Body of pancreas (tissue), 4 donors: ENCODE measurements around the gene ADGRL3. TPM values are rescaled to one million over a fixed set of nuclear protein-coding genes. Genes with fewer than 3 reads are reported as not detected.

ENCODE experiments used
- ATAC-seq: fragments of 150-250 bp; one replicate; pipeline ENCODE4 v1.9.1; 2016
- DNase-seq, 4 donors: peaks; one replicate each; pipeline ENCODE4 v3.0.0-alpha.2; 2019
- H3K27ac ChIP-seq, 4 donors: fragments of 200-600 bp; sonication (generic); 1 replicate in 3 of 4; 2 replicates in 1 of 4; pipeline versions ENCODE4 v1.5.1 to v1.6.1; 2016 to 2019; ENCODE audit warnings: mild to moderate bottlenecking in 1 of 4, mixed read lengths in 1 of 4, moderate library complexity in 1 of 4
- H3K27me3 ChIP-seq, 2 donors: fragments of 200-600 bp; sonication (generic); one replicate each; pipeline ENCODE4 v1.6.0; 2016; ENCODE audit warnings: mild to moderate bottlenecking in 1 of 2
- H3K36me3 ChIP-seq, 2 donors: fragments of 200-600 bp; sonication (generic); replicated peaks in 1 of 2; 2 replicates each; pipeline ENCODE4 v1.5.1; 2016; ENCODE audit warnings: low read depth in 2 of 2; ENCODE audit not compliant: insufficient read depth in 1 of 2
- H3K4me1 ChIP-seq: fragments of 200-600 bp; sonication (generic); one replicate; pipeline ENCODE4 v1.6.0; 2016
- H3K4me3 ChIP-seq, 2 donors: fragments of 200-600 bp; sonication (generic); 1 replicate in 1 of 2; 2 replicates in 1 of 2; pipeline ENCODE4 v1.5.1; 2016 to 2019
- H3K9me3 ChIP-seq, 3 donors: fragments of 200-600 bp; sonication (generic); 1 replicate in 2 of 3; 2 replicates in 1 of 3; pipeline ENCODE4 v1.5.1; 2016
- POLR2A ChIP-seq, 3 donors: fragments of 450-650 bp; IDR thresholded peaks; one replicate each; pipeline ENCODE4 v1.6.1; 2016; ENCODE audit warnings: antibody characterized with exemption in 3 of 3, mild to moderate bottlenecking in 2 of 3
- WGBS, 2 donors: methylation state at CpG; one replicate each; pipeline ENCODE4 v1.1.5; 2017; 5-methylcytosine and 5-hydroxymethylcytosine counted together
- intact Hi-C: fragments of 100-400 bp; cut with DNase I; formaldehyde crosslinking; loops from one replicate; pipeline ENCODE4 v1.15.1; 2023
- total RNA-seq, 2 donors: library from RNA; depleted of rRNA; stranded (reverse); fragments of >200 nt; gene quantifications; one replicate each; pipeline ENCODE4 v1.1.0, GENCODE V29; 2016
- TF ChIP-seq, protein P1 (sequence below), 7 experiments: fragments of 450-650 bp in 4 of 7; fragments of 200-600 bp in 3 of 7; sonication (generic) in 3 of 7; IDR thresholded peaks; one replicate each; pipeline ENCODE4 v1.5.1; 2016 to 2019; ENCODE audit warnings: antibody characterized with exemption in 7 of 7

Gene ADGRL3
- total RNA-seq, 2 donors from 2014 or later: 0.33 to 1.0 TPM

DNA sequence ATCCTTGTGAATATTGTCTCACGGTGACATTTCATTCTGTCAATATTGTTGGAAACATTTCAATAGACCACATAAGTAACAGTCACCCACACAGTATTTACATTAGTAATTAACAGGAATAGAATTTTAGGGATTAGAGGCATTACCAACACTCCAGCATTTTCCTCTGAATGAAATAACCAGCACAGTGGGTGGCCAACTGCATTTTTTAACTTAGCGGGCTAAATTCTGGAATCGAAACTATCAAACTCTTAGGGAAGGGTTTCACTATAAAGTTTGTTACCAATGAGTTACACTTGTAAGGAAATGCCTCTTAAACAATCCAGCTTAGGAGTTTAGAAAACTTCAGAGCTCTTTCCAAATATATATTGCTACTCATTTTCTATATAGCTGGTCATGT lies 403.0 kb downstream of the ADGRL3 start:
- no peak for TF ChIP-seq POLR2A (IDR thresholded peaks at IDR 0.05)
- TF ChIP-seq, protein P1, sequence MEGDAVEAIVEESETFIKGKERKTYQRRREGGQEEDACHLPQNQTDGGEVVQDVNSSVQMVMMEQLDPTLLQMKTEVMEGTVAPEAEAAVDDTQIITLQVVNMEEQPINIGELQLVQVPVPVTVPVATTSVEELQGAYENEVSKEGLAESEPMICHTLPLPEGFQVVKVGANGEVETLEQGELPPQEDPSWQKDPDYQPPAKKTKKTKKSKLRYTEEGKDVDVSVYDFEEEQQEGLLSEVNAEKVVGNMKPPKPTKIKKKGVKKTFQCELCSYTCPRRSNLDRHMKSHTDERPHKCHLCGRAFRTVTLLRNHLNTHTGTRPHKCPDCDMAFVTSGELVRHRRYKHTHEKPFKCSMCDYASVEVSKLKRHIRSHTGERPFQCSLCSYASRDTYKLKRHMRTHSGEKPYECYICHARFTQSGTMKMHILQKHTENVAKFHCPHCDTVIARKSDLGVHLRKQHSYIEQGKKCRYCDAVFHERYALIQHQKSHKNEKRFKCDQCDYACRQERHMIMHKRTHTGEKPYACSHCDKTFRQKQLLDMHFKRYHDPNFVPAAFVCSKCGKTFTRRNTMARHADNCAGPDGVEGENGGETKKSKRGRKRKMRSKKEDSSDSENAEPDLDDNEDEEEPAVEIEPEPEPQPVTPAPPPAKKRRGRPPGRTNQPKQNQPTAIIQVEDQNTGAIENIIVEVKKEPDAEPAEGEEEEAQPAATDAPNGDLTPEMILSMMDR (IDR thresholded peaks at IDR 0.05): no peak
- intact Hi-C loops: no loop called here
- Histone ChIP-seq H3K36me3 (no peaks in the 10 kb centered on the region), H3K4me1 (no peaks in the 10 kb centered on the region), H3K9me3 (no peaks in the 10 kb centered on the region), H3K27ac (no peak overlapping the region), H3K4me3 (no peak overlapping the region), H3K27me3 (no peaks in the 10 kb centered on the region)
- 61 to 77% methylated on average over 3 of the region's 3 CpGs for WGBS, 2 donors
- ATAC-seq (no peak), DNase-seq (no peak)

DNA sequence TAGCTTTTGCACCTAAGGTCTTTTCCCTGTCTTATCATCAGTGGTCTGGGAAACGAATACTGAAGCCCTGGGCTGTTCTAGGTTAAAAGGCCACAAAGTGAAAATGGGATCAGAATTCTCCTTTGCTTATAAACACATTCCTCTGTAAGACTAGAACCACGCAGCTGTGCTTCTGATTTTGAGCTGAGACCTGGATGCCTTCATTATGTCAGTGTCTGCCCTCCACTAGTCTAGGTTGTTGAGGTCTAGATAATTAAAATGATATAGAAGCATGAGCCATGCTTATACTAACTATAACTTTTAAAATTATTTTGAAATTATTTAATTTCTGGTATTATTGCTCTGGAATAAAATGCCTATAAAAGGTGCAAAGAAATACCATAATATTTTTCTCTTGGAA lies 403.9 kb downstream of the ADGRL3 start:
- H3K9me3 ChIP-seq: no peaks in the 10 kb centered on the region
- intact Hi-C loops: no loop called here
- no peak overlapping the region for H3K27ac ChIP-seq
- ATAC-seq: no peak
- TF ChIP-seq POLR2A (IDR thresholded peaks at IDR 0.05): no peak
- TF ChIP-seq, protein P1 (IDR thresholded peaks at IDR 0.05): no peak
- no peaks in the 10 kb centered on the region for H3K27me3 ChIP-seq
- no peak overlapping the region for H3K4me3 ChIP-seq
- WGBS, 2 donors: 37 to 43% methylated on average over 2 of the region's 2 CpGs
- no peaks in the 10 kb centered on the region for H3K36me3 ChIP-seq
- no peak for DNase-seq
- H3K4me1 ChIP-seq: no peaks in the 10 kb centered on the region

DNA sequence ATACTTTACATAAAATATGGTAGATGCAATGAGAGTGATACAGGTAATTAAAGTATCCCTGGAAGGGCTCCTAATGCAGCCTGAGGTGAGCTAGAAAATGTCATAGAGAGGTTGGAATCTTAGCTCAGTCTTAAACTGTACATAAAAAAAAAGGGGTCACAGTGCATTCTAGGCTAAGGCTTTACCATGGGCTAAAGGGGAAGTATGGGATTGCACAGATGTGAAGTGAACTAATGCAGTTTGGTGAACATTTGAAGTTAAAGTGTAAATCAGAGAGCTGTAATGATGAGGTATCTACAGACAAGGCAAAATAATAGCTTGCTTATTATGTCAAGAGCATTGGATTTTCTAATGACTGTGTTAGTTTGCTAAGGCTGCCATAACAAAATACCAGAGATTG lies 405.9 kb downstream of the ADGRL3 start:
- no peak overlapping the region for H3K27ac ChIP-seq
- H3K4me3 ChIP-seq: no peak overlapping the region
- no peaks in the 10 kb centered on the region for H3K36me3 ChIP-seq
- H3K27me3 ChIP-seq: no peaks in the 10 kb centered on the region
- no peak for ATAC-seq
- DNase-seq: no peak
- no peaks in the 10 kb centered on the region for H3K9me3 ChIP-seq
- no peaks in the 10 kb centered on the region for H3K4me1 ChIP-seq
- TF ChIP-seq POLR2A (IDR thresholded peaks at IDR 0.05): no peak
- intact Hi-C loops: no loop called here

DNA sequence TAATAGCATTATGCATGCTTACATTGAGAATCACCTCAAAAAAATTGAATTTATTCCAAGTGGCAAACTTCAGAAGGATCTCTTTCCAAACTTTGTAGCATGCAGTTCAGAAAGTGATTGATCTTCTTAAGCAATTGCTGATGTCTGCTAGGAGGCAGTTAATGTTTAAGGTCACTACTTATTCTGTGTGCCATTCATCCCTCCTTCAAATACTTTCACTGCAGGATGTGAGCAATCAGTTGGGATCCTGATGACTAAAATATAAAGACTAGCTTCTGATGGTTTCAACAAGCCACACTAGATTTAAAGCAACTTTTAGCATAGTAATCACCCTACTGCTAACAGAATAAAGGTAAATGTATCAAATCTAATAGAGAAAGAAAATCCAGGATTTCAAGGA lies 414.1 kb downstream of the ADGRL3 start:
- intact Hi-C loops: no loop called here

DNA sequence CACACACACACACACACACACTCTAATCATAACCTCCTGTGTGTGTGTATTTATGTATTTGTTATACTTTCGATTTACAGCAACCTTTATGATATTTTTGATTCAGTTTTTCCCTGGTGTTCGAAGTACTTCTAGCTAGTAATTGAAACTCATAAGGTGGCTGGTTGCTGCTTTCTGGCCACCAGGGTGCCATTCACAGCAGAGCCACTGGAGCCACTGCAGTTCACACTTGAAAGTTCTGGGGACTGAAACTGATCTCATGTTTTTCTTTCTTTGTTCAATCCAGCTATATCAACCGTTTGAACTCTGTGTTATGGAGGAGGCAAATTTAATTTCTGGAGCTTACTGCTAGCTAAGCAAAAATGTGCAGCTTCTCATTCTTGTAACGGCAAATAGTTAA lies 419.4 kb downstream of the ADGRL3 start:
- Histone ChIP-seq H3K27me3 (no peaks in the 10 kb centered on the region), H3K27ac (no peak overlapping the region), H3K9me3 (no peaks in the 10 kb centered on the region), H3K36me3 (no peaks in the 10 kb centered on the region), H3K4me1 (no peaks in the 10 kb centered on the region), H3K4me3 (no peak overlapping the region)
- no peak for ATAC-seq
- no peak for DNase-seq
- no peak for TF ChIP-seq POLR2A (IDR thresholded peaks at IDR 0.05)
- TF ChIP-seq, protein P1 (IDR thresholded peaks at IDR 0.05): no peak
- intact Hi-C loops: no loop called here
- WGBS, 2 donors: 48 to 50% methylated on average over 4 of the region's 4 CpGs

More for the DNA sequence above, 414.1 kb downstream of the ADGRL3 start:
- H3K9me3 ChIP-seq: no peaks in the 10 kb centered on the region
- H3K27me3 ChIP-seq: no peaks in the 10 kb centered on the region
- no peaks in the 10 kb centered on the region for H3K36me3 ChIP-seq
- TF ChIP-seq POLR2A (IDR thresholded peaks at IDR 0.05): no peak
- TF ChIP-seq, protein P1 (IDR thresholded peaks at IDR 0.05): no peak
- no peak overlapping the region for H3K4me3 ChIP-seq
- ATAC-seq (no peak), DNase-seq (no peak)
- no peaks in the 10 kb centered on the region for H3K4me1 ChIP-seq
- H3K27ac ChIP-seq: no peak overlapping the region
